Measurements from ENCODE around the gene RNF5.

Gene RNF5

GRCh38 chr6:32146287-32146686 is 31.9 kb upstream of the RNF5 start:
- TF ChIP-seq EP300 (IDR thresholded peaks at IDR 0.05; ENCODE audit: borderline replicate concordance) (no peak), TCF12 (IDR thresholded peaks at IDR 0.05; ENCODE audit: low read depth) (no peak), CREB1 (IDR thresholded peaks at IDR 0.05; ENCODE audit: low read depth) (no peak), EGR1 (IDR thresholded peaks at IDR 0.05) (no peak), MAX (IDR thresholded peaks at IDR 0.05) (no peak), USF1 (IDR thresholded peaks at IDR 0.05) (no peak), YY1 (IDR thresholded peaks at IDR 0.05; ENCODE audit: low read depth) (no peak), CEBPB (IDR thresholded peaks at IDR 0.05) (no peak), ZBTB7A (IDR thresholded peaks at IDR 0.05; ENCODE audit: low read depth) (no peak), FOXM1 (IDR thresholded peaks at IDR 0.05; ENCODE audit: borderline replicate concordance, low read depth) (no peak), TAF1 (IDR thresholded peaks at IDR 0.05; ENCODE audit: low read depth) (no peak), REST (IDR thresholded peaks at IDR 0.05; ENCODE audit: low read depth) (no peak)

GRCh38 chr6:32146687-32147086 is 31.5 kb upstream of the RNF5 start:
- no peak for TF ChIP-seq CREB1 (IDR thresholded peaks at IDR 0.05; ENCODE audit: low read depth)
- no peak for TF ChIP-seq MAX (IDR thresholded peaks at IDR 0.05)
- no peak for TF ChIP-seq TAF1 (IDR thresholded peaks at IDR 0.05; ENCODE audit: low read depth)
- TF ChIP-seq FOXM1 (IDR thresholded peaks at IDR 0.05; ENCODE audit: borderline replicate concordance, low read depth): no peak
- TF ChIP-seq TCF12 (IDR thresholded peaks at IDR 0.05; ENCODE audit: low read depth): no peak
- no peak for TF ChIP-seq EGR1 (IDR thresholded peaks at IDR 0.05)
- no peak for TF ChIP-seq TEAD4 (IDR thresholded peaks at IDR 0.05)
- no peak for TF ChIP-seq NFIC (IDR thresholded peaks at IDR 0.05)
- TF ChIP-seq USF1 (IDR thresholded peaks at IDR 0.05): no peak
- no peak for TF ChIP-seq REST (IDR thresholded peaks at IDR 0.05; ENCODE audit: low read depth)
- no peak for TF ChIP-seq ZBTB7A (IDR thresholded peaks at IDR 0.05; ENCODE audit: low read depth)
- TF ChIP-seq CEBPB (IDR thresholded peaks at IDR 0.05): no peak
- TF ChIP-seq RAD21 (IDR thresholded peaks at IDR 0.05; ENCODE audit: low read depth): no peak
- no peak for TF ChIP-seq EP300 (IDR thresholded peaks at IDR 0.05; ENCODE audit: borderline replicate concordance)
- no peak for TF ChIP-seq YY1 (IDR thresholded peaks at IDR 0.05; ENCODE audit: low read depth)

- no peak for TF ChIP-seq EGR1 (IDR thresholded peaks at IDR 0.05)
- TF ChIP-seq CREB1 (IDR thresholded peaks at IDR 0.05; ENCODE audit: low read depth): no peak
- no peak for TF ChIP-seq FOXM1 (IDR thresholded peaks at IDR 0.05; ENCODE audit: borderline replicate concordance, low read depth)
- no peak for TF ChIP-seq RAD21 (IDR thresholded peaks at IDR 0.05; ENCODE audit: low read depth)
- TF ChIP-seq CEBPB (IDR thresholded peaks at IDR 0.05): no peak
- no peak for TF ChIP-seq TCF12 (IDR thresholded peaks at IDR 0.05; ENCODE audit: low read depth)
- no peak for TF ChIP-seq EP300 (IDR thresholded peaks at IDR 0.05; ENCODE audit: borderline replicate concordance)
- no peak for TF ChIP-seq TEAD4 (IDR thresholded peaks at IDR 0.05)
- no peak for TF ChIP-seq YY1 (IDR thresholded peaks at IDR 0.05; ENCODE audit: low read depth)
- TF ChIP-seq TAF1 (IDR thresholded peaks at IDR 0.05; ENCODE audit: low read depth): no peak
- TF ChIP-seq ZBTB7A (IDR thresholded peaks at IDR 0.05; ENCODE audit: low read depth): no peak
These were observed 30.6 kb upstream of the RNF5 start for GRCh38 chr6:32147401-32148132.

GRCh38 chr6:32148289-32149091 is 29.7 kb upstream of the RNF5 start:
- TF ChIP-seq ZBTB7A (IDR thresholded peaks at IDR 0.05; ENCODE audit: low read depth) (no peak), CEBPB (IDR thresholded peaks at IDR 0.05) (no peak), TCF12 (IDR thresholded peaks at IDR 0.05; ENCODE audit: low read depth) (no peak), CREB1 (IDR thresholded peaks at IDR 0.05; ENCODE audit: low read depth) (no peak), TAF1 (IDR thresholded peaks at IDR 0.05; ENCODE audit: low read depth) (no peak), RAD21 (IDR thresholded peaks at IDR 0.05; ENCODE audit: low read depth) (no peak), FOXM1 (IDR thresholded peaks at IDR 0.05; ENCODE audit: borderline replicate concordance, low read depth) (no peak), EGR1 (IDR thresholded peaks at IDR 0.05) (no peak), REST (IDR thresholded peaks at IDR 0.05; ENCODE audit: low read depth) (no peak), NFIC (IDR thresholded peaks at IDR 0.05) (no peak), EP300 (IDR thresholded peaks at IDR 0.05; ENCODE audit: borderline replicate concordance) (no peak), TEAD4 (IDR thresholded peaks at IDR 0.05) (no peak), MAX (IDR thresholded peaks at IDR 0.05) (no peak), USF1 (IDR thresholded peaks at IDR 0.05) (no peak), YY1 (IDR thresholded peaks at IDR 0.05; ENCODE audit: low read depth) (no peak)

Data from Ishikawa (cell line).